ENCODE measurements around the gene BRWD1. TPM values are rescaled to one million over a fixed set of nuclear protein-coding genes. Genes with fewer than 3 reads are reported as not detected.

The BRWD1 gene
- total and polyA plus RNA-seq, 2 of the 13 experiments (the other 11 are each of a cell fraction or from before 2014, with no cell fraction given), result 13.9 to 28.0 TPM

DNA sequence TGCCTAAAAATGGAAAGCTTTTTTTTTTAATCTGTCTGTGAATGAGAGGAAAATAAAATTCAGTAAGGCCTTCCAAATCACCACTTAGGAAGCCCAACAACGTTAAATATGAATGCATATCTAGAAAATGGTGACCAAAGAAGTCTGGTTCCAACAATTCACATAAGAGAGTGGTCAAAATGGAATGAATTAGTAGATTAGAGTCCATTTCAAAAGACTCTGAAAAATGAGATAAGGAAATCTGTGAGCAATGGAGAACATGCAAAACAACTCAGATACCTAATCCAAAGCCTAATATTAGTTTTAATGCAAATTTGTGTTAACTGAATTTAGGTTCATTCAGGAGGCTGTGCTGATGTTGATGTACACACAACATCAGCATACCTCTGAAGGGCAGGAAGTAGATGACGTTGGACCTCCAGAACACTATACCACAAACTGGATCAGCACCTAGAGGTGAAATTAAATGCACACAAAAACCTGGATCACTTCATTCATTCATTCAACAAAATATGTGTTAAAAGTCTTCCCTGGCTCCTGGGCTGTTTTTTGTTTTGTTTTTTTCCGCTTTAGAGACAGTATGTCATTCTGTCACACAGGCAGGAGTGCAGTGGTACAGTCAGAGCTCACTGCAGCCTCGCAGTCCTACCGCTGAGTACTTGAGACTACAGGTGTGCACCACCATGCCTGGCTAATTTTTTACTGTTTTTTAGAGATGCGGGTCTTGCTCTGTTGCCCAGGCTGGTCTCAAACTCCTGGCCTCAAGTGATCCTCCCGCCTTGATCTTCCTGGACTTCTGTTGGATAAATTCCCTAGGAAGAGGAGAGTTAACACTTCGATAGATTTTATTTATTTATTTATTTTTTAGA, 4.9 kb upstream of the BRWD1 start:
- Histone ChIP-seq H3K4me1 (ENCODE audit: insufficient read depth, low read length) (peaks cover 56% of the 10 kb centered on the region), H3K4me3 (replicated peaks in 1 of 3; ENCODE audit: insufficient read depth in 1 of 3, low read depth in 2 of 3, low read length in 3 of 3) (no peak overlapping the region), H3K36me3 (replicated peaks in 1 of 2; ENCODE audit: control insufficient read depth in 1 of 2, insufficient read depth in 2 of 2, low read length in 2 of 2) (no peaks in the 10 kb centered on the region), H3K27ac (ENCODE audit: extremely low read length, insufficient read depth, low read length) (no peak overlapping the region), H4K20me1 (ENCODE audit: insufficient read depth, low read length) (no peaks in the 10 kb centered on the region), H3K4me2 (ENCODE audit: low read depth, low read length) (no peak overlapping the region), H3K79me2 (ENCODE audit: insufficient read depth, low read length) (peaks cover 3% of the 10 kb centered on the region), H2AFZ (ENCODE audit: low read length) (no peak overlapping the region), H3K9me3 (ENCODE audit: low read length) (no peaks in the 10 kb centered on the region), H3K27me3 (ENCODE audit: control insufficient read depth in 1 of 2, insufficient read depth in 2 of 2, low read length in 2 of 2) (no peaks in the 10 kb centered on the region; a peak in 1 of 5 replicates), H3K9ac (ENCODE audit: insufficient read depth, low read depth, low read length) (no peak overlapping the region)
- 85% methylated on average over 8 of the region's 8 CpGs for WGBS (ENCODE audit: low lambda C conversion rate)
- DNase-seq (ENCODE audit: low spot score) (no peak), FAIRE-seq (no peak), ATAC-seq (no peak)
- TF ChIP-seq NR2F1 (CRISPR knock-in tag; IDR thresholded peaks at IDR 0.05) (no peak), RORA (CRISPR knock-in tag; IDR thresholded peaks at IDR 0.05) (no peak), TCF12 (IDR thresholded peaks at IDR 0.05) (no peak), TCF12 (CRISPR knock-in tag; IDR thresholded peaks at IDR 0.05) (no peak), ZNF788 (CRISPR knock-in tag; IDR thresholded peaks at IDR 0.05; ENCODE audit: borderline replicate concordance) (no peak)
- POLR2A ChIA-PET, result interaction anchor here (0.9 kb wide), 1 partner anchor 30 kb away, joined by 4 read pairs; the partner anchor contains the start of gene HMGN1
- CTCF ChIA-PET (ENCODE audit: low intra/inter-chr PET ratio, low total read pairs), result no interaction called here
- in situ Hi-C loops (cut with HindIII; ENCODE audit: extremely low pct_ligation_motif_present, low pct_unique_long_range_greater_than_20kb) (no loop called here), intact Hi-C loops (cut with micrococcal nuclease; ENCODE audit: unreplicated experiment) (no loop called here)
- no TSS peak for BruUV-seq (replicated peaks)
